ENCODE results near the gene RYR3. TPM values are rescaled to one million over a fixed set of nuclear protein-coding genes. Genes with fewer than 3 reads are reported as not detected.
A peak's percentile ranks its signal among the peaks of the same experiment; 100 is the strongest.

The RYR3 gene
- total and polyA plus RNA-seq, 10 of the 15 experiments (the other 5 are each of a cell fraction or from before 2014, with no cell fraction given): under 0.01 to 0.44 (median 0.16) TPM; not detected in 5

DNA sequence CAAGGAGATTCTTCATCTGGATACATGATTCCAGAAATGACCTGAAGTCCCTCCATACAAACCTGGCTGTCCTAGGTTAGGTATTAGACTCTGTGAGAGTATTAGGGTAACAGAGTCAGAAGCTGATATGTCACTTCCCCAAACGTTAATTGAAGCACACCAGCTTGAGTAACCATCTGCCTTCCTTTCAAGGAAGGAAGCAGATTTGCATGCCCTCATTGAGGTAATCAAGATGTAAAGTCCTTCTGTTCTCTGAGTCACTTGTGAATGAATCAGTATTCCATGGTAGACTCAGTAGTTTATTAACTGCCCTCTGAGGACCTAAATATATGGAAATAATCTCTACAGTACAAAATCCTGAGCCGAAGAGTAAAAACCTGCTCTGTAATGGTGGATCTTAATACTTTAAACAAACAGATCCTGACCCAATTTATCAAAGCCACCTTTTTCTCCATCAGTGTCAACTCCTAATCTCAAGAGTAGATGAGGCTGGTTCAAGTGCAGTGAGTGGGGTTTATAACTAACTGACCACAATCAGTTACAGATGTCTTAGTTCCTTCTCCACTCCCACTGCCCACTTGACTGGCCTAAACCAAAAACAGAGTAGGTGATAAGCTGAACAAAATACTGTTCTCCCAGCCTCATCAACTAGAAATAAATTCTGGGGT, 411.4 kb downstream of the RYR3 start:
- Histone ChIP-seq H3K36me3 (ENCODE audit: control insufficient read depth in 2 of 2, insufficient read depth in 2 of 2, low read length in 1 of 2) (no peaks in the 10 kb centered on the region), H3K4me3 (no peak overlapping the region), H3K9me3 (replicated peaks; ENCODE audit: control insufficient read depth, insufficient read depth, low read length) (no peaks in the 10 kb centered on the region), H3K4me2 (ENCODE audit: control insufficient read depth, insufficient read depth) (no peak overlapping the region), H3K27me3 (replicated peaks in 1 of 2; ENCODE audit: control insufficient read depth in 2 of 2, insufficient read depth in 2 of 2, low read length in 1 of 2) (peaks cover 0 to 3% of the 10 kb centered on the region in 2 experiments; a peak in 1 of 4 replicates), H3K4me1 (ENCODE audit: control insufficient read depth, insufficient read depth, low read length) (no peaks in the 10 kb centered on the region), H2AFZ (ENCODE audit: control insufficient read depth, low read depth, low read length) (no peak overlapping the region), H3K9ac (ENCODE audit: control insufficient read depth, insufficient read depth, low read length) (no peak overlapping the region), H3K27ac (ENCODE audit: control insufficient read depth, insufficient read depth) (no peak overlapping the region), H4K20me1 (ENCODE audit: control insufficient read depth, insufficient read depth) (no peaks in the 10 kb centered on the region), H3K79me2 (ENCODE audit: control insufficient read depth, insufficient read depth, low read length) (no peaks in the 10 kb centered on the region)
- ChIA-PET SMC1A (ENCODE audit: uncharacterized antibody, unreplicated experiment) (interaction anchor here (0.9 to 1.2 kb wide), 4 partner anchors 8 to 480 kb away, joined by 3 to 4 read pairs (median 3); no protein-coding TSS in a partner anchor), CTCF (interaction anchor here (0.9 to 2.4 kb wide), 3 partner anchors 8 to 13 kb away, joined by 3 to 16 read pairs (median 7); no protein-coding TSS in a partner anchor), POLR2A (no interaction called here), RAD21 (ENCODE audit: unreplicated experiment) (no interaction called here)
- BruUV-seq (replicated peaks): no TSS peak
- TF ChIP-seq ZBED1 (IDR thresholded peaks at IDR 0.05; ENCODE audit: borderline replicate concordance): no peak
- peak; percentile 50; the same call in 1 of the 2 replicates for TF ChIP-seq SPI1 (IDR thresholded peaks at IDR 0.05; ENCODE audit: borderline replicate concordance, insufficient read depth, low read depth, low read length)
- in situ Hi-C loops (cut with MboI): no loop called here
- FAIRE-seq (no peak), DNase-seq (ENCODE audit: low read depth, low spot score) (peak; percentile 24), ATAC-seq (peak; percentile 52)
- intact Hi-C loops (cut with micrococcal nuclease; ENCODE audit: unreplicated experiment): no loop called here
- 18% methylated on average over 2 of the region's 2 CpGs for WGBS (ENCODE audit: insufficient coverage, insufficient replicate concordance, low lambda C conversion rate, missing lambda C conversion rate)

DNA sequence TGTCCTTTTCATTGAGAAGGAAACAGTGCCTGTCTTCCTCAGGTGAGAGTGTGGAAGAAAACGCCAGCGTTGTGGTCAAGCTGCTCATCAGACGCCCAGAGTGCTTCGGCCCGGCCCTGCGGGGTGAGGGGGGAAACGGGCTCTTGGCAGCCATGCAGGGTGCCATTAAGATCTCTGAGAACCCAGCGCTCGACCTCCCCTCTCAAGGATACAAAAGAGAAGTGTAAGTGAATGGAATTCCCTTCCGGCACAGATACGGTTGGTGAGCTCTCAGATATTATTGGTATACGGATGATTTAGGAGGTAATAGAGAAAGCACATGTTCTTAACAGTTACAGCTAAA, 411.9 kb downstream of the RYR3 start:
- H3K4me3 ChIP-seq: no peak overlapping the region
- in situ Hi-C loops (cut with MboI): no loop called here
- no peak for FAIRE-seq
- TF ChIP-seq HDAC2 (IDR thresholded peaks at IDR 0.05) (no peak), ZZZ3 (IDR thresholded peaks at IDR 0.05; ENCODE audit: control insufficient read depth, insufficient read length, low read depth) (no peak), ATF7 (IDR thresholded peaks at IDR 0.05; ENCODE audit: low read depth) (no peak), STAT1 (conservative IDR thresholded peaks at IDR 0.05) (no peak), CHD1 (IDR thresholded peaks at IDR 0.05; ENCODE audit: low read depth, low read length) (no peak), ZSCAN29 (IDR thresholded peaks at IDR 0.05) (no peak), YY1 (IDR thresholded peaks at IDR 0.05; ENCODE audit: low read depth, low read length) (no peak), RB1 (IDR thresholded peaks at IDR 0.05; ENCODE audit: borderline replicate concordance) (no peak), NFXL1 (IDR thresholded peaks at IDR 0.05; ENCODE audit: borderline replicate concordance) (no peak), WRNIP1 (IDR thresholded peaks at IDR 0.05; ENCODE audit: borderline replicate concordance, low read depth, low read length) (no peak)
- TF ChIP-seq, protein P1, sequence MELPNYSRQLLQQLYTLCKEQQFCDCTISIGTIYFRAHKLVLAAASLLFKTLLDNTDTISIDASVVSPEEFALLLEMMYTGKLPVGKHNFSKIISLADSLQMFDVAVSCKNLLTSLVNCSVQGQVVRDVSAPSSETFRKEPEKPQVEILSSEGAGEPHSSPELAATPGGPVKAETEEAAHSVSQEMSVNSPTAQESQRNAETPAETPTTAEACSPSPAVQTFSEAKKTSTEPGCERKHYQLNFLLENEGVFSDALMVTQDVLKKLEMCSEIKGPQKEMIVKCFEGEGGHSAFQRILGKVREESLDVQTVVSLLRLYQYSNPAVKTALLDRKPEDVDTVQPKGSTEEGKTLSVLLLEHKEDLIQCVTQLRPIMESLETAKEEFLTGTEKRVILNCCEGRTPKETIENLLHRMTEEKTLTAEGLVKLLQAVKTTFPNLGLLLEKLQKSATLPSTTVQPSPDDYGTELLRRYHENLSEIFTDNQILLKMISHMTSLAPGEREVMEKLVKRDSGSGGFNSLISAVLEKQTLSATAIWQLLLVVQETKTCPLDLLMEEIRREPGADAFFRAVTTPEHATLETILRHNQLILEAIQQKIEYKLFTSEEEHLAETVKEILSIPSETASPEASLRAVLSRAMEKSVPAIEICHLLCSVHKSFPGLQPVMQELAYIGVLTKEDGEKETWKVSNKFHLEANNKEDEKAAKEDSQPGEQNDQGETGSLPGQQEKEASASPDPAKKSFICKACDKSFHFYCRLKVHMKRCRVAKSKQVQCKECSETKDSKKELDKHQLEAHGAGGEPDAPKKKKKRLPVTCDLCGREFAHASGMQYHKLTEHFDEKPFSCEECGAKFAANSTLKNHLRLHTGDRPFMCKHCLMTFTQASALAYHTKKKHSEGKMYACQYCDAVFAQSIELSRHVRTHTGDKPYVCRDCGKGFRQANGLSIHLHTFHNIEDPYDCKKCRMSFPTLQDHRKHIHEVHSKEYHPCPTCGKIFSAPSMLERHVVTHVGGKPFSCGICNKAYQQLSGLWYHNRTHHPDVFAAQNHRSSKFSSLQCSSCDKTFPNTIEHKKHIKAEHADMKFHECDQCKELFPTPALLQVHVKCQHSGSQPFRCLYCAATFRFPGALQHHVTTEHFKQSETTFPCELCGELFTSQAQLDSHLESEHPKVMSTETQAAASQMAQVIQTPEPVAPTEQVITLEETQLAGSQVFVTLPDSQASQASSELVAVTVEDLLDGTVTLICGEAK (IDR thresholded peaks at IDR 0.05; ENCODE audit: borderline replicate concordance): no peak
- TF ChIP-seq, protein P2, sequence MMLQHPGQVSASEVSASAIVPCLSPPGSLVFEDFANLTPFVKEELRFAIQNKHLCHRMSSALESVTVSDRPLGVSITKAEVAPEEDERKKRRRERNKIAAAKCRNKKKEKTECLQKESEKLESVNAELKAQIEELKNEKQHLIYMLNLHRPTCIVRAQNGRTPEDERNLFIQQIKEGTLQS (IDR thresholded peaks at IDR 0.05; ENCODE audit: borderline replicate concordance, extremely low read depth, low read depth, low read length): no peak

More for the DNA sequence above, 411.9 kb downstream of the RYR3 start:
- ChIA-PET RAD21 (ENCODE audit: unreplicated experiment) (no interaction called here), SMC1A (ENCODE audit: uncharacterized antibody, unreplicated experiment) (interaction anchor here (0.9 kb wide), 1 partner anchor 9 kb away, joined by 3 read pairs; no protein-coding TSS in a partner anchor), POLR2A (no interaction called here), CTCF (interaction anchor here (2.4 to 2.6 kb wide), 2 partner anchors 13 to 16 kb away, joined by 12 to 16 read pairs; no protein-coding TSS in a partner anchor)
- Histone ChIP-seq H3K9me3 (replicated peaks; ENCODE audit: control insufficient read depth, insufficient read depth, low read length) (no peaks in the 10 kb centered on the region), H3K4me1 (ENCODE audit: control insufficient read depth, insufficient read depth, low read length) (no peaks in the 10 kb centered on the region), H3K9ac (ENCODE audit: control insufficient read depth, insufficient read depth, low read length) (no peak overlapping the region), H3K79me2 (ENCODE audit: control insufficient read depth, insufficient read depth, low read length) (no peaks in the 10 kb centered on the region), H4K20me1 (ENCODE audit: control insufficient read depth, insufficient read depth) (no peaks in the 10 kb centered on the region), H3K4me2 (ENCODE audit: control insufficient read depth, insufficient read depth) (no peak overlapping the region), H3K27me3 (replicated peaks in 1 of 2; ENCODE audit: control insufficient read depth in 2 of 2, insufficient read depth in 2 of 2, low read length in 1 of 2) (peaks cover 0 to 3% of the 10 kb centered on the region in 2 experiments; a peak in 1 of 4 replicates), H2AFZ (ENCODE audit: control insufficient read depth, low read depth, low read length) (no peak overlapping the region), H3K27ac (ENCODE audit: control insufficient read depth, insufficient read depth) (no peak overlapping the region), H3K36me3 (ENCODE audit: control insufficient read depth in 2 of 2, insufficient read depth in 2 of 2, low read length in 1 of 2) (no peaks in the 10 kb centered on the region)
- no TSS peak for BruUV-seq (replicated peaks)
- intact Hi-C loops (cut with micrococcal nuclease; ENCODE audit: unreplicated experiment): no loop called here
- DNase-seq (ENCODE audit: low read depth, low spot score) (no peak), ATAC-seq (no peak)
- 61% methylated on average over 12 of the region's 12 CpGs for WGBS (ENCODE audit: insufficient coverage, insufficient replicate concordance, low lambda C conversion rate, missing lambda C conversion rate)
